Measurements from ENCODE around the gene PPP2R2C.

DNA sequence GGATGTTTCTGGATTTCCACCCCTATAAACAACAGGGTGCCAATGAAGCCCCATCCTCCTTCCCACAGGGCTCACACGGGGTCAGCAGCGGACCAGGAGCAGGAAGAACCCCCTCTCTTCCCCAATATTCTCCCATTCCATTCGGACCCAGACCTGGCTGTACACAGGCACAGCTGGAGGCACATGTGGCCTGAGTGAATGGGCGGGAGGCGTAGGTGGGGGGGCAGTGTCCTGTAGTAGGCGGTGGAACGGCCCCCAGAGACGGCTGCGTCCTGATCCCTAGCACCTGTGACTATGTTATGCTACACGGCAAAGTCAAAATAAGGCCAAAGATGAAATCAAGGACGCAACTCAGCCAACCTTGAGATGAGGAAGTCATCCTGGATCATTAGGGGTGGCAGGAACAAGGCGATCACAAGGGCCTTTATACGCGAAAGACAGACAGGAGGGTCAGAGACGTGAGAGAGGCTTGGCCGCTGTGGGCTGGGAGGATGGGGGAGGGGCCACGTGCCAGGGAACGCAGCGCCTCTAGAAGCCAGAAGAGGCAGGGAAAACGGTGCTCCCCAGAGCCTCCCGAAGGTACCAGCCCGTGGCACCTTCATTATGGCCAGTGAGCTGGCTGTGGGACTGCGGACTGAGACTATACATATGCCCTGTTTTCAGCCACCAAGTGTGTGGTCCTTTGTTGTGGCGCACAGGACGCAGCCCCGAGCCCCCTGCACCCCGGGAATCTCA is 127.2 kb downstream of the PPP2R2C start:
- TF ChIP-seq, protein P1, sequence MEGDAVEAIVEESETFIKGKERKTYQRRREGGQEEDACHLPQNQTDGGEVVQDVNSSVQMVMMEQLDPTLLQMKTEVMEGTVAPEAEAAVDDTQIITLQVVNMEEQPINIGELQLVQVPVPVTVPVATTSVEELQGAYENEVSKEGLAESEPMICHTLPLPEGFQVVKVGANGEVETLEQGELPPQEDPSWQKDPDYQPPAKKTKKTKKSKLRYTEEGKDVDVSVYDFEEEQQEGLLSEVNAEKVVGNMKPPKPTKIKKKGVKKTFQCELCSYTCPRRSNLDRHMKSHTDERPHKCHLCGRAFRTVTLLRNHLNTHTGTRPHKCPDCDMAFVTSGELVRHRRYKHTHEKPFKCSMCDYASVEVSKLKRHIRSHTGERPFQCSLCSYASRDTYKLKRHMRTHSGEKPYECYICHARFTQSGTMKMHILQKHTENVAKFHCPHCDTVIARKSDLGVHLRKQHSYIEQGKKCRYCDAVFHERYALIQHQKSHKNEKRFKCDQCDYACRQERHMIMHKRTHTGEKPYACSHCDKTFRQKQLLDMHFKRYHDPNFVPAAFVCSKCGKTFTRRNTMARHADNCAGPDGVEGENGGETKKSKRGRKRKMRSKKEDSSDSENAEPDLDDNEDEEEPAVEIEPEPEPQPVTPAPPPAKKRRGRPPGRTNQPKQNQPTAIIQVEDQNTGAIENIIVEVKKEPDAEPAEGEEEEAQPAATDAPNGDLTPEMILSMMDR (IDR thresholded peaks at IDR 0.05) = no peak
- TF ChIP-seq POLR2A (IDR thresholded peaks at IDR 0.05) = no peak

Data from body of pancreas (tissue), 4 donors.